Astrocyte (in vitro differentiated cells and primary cell): Measurements from ENCODE around the gene IFNGR2.

ENCODE experiments used
- CTCF ChIP-seq: IDR thresholded peaks from 2 replicates; pipeline ENCODE4 v1.5.1; 2011; ENCODE audit warnings: low read depth, mild to moderate bottlenecking, inconsistent platforms, low read length, moderate library complexity; ENCODE audit not compliant: insufficient read depth
- EZH2 ChIP-seq: IDR thresholded peaks from 2 replicates; pipeline ENCODE4 v1.6.1; 2012; ENCODE audit warnings: mild to moderate bottlenecking, low read length, inconsistent platforms; ENCODE audit not compliant: insufficient read depth

GRCh38 chr21:33430858-33431257 lies 27.6 kb downstream of the IFNGR2 start:
- TF ChIP-seq CTCF = no peak
- TF ChIP-seq EZH2 = no peak
